HCT116 (cell line): Measurements from ENCODE around the gene CLASP2. TPM values are rescaled to one million over a fixed set of nuclear protein-coding genes. Genes with fewer than 3 reads are reported as not detected.

Experiments
- ATAC-seq: fragments of 200-7000 bp; cut with Tn5 transposase; 2 replicates; pipeline ENCODE4 v1.9.1; 2020; ENCODE audit warnings: mild to moderate bottlenecking, moderate library complexity
- BruUV-seq: library from RNA; stranded (reverse); fragments of 400-500 nt; replicated peaks from 2 replicates; lab custom pipeline; 2021; lab: Mats Ljungman, UMichigan
- CTCF ChIA-PET: fragments of 300-600 bp; sonication (Branson Sonifier 250); formaldehyde crosslinking; loops from one replicate; lab custom pipeline; 2021; ENCODE audit warnings: antibody characterized with exemption; lab: Charles Lee
- POLR2A ChIA-PET: fragments of 300-600, 350-600 bp; sonication (Branson Sonifier 250); formaldehyde crosslinking; loops from one replicate; lab custom pipeline; 2021; ENCODE audit warnings: antibody characterized with exemption; lab: Charles Lee
- RAD21 ChIA-PET, 2 experiments: fragments of 300-600 bp; sonication (Branson Sonifier 250); formaldehyde crosslinking; loops; one replicate each; lab custom pipeline; 2023; ENCODE audit warnings: low total read pairs in 2 of 2; ENCODE audit not compliant: uncharacterized antibody in 2 of 2, unreplicated experiment in 2 of 2, low non-redundant PET in 1 of 2; lab: Charles Lee
- DNase-seq: peaks from one replicate; pipeline ENCODE4 v3.0.0-alpha.2; 2010; ENCODE audit warnings: low read depth, low spot score
- H2AFZ ChIP-seq: fragments of 200-600 bp; shearing (Covaris generic), sonication (generic); 2 replicates; pipeline ENCODE4 v1.6.1; 2017; ENCODE audit warnings: low read depth, mixed run types, mixed read lengths, antibody characterized with exemption, low read length; ENCODE audit not compliant: poor library complexity, severe bottlenecking
- H3K27ac ChIP-seq: 2 replicates; pipeline ENCODE4 v1.5.1; 2012; ENCODE audit warnings: low read depth, low read length
- H3K27me3 ChIP-seq: fragments of 200-600 bp; sonication (generic); 2 replicates; pipeline ENCODE4 v1.6.1; 2016; ENCODE audit warnings: mixed run types, low read length, mixed read lengths; ENCODE audit not compliant: insufficient read depth
- H3K36me3 ChIP-seq, 2 experiments: fragments of 200-500 bp in 1 of 2; fragments of 200-600 bp in 1 of 2; sonication (Bioruptor generic) in 1 of 2; sonication (generic) in 1 of 2; 2 replicates each; pipeline versions ENCODE4 v1.5.1 to v1.6.1; 2014 to 2016; ENCODE audit warnings: low read length in 2 of 2, inconsistent platforms in 1 of 2, mixed read lengths in 1 of 2, mixed run types in 1 of 2; ENCODE audit not compliant: insufficient read depth in 2 of 2, control insufficient read depth in 1 of 2
- H3K4me1 ChIP-seq, 2 experiments: fragments of 200-600 bp in 1 of 2; sonication (generic) in 1 of 2; 2 replicates each; pipeline versions ENCODE4 v1.5.1 to v1.6.1; 2012 to 2017; ENCODE audit warnings: low read length in 2 of 2, inconsistent platforms in 1 of 2, mild to moderate bottlenecking in 1 of 2, mixed read lengths in 1 of 2, mixed run types in 1 of 2, moderate library complexity in 1 of 2; ENCODE audit not compliant: insufficient read depth in 2 of 2, control insufficient read depth in 1 of 2
- H3K4me2 ChIP-seq: fragments of 200-600 bp; sonication (generic); 2 replicates; pipeline ENCODE4 v1.6.1; 2017; ENCODE audit warnings: mixed run types, low read length, mixed read lengths
- H3K4me3 ChIP-seq, 2 experiments: fragments of 200-600 bp in 1 of 2; sonication (generic) in 1 of 2; replicated peaks in 1 of 2; 2 replicates each; pipeline ENCODE4 v1.5.1; 2011 to 2016; ENCODE audit warnings: low read length in 2 of 2, control low read depth in 1 of 2, low read depth in 1 of 2, mild to moderate bottlenecking in 1 of 2, mixed read lengths in 1 of 2, mixed run types in 1 of 2
- H3K79me2 ChIP-seq: fragments of 200-600 bp; sonication (generic); 2 replicates; pipeline ENCODE4 v1.6.1; 2017; ENCODE audit warnings: mild to moderate bottlenecking, mixed run types, low read length, moderate library complexity, mixed read lengths; ENCODE audit not compliant: insufficient read depth
- H3K9ac ChIP-seq: fragments of 200-600 bp; sonication (generic); 2 replicates; pipeline ENCODE4 v1.6.1; 2016; ENCODE audit warnings: low read length, mixed read lengths
- H3K9me2 ChIP-seq: fragments of 200-600 bp; sonication (generic), shearing (Covaris generic); 2 replicates; pipeline ENCODE4 v1.6.1; 2017; ENCODE audit warnings: mixed run types, mild to moderate bottlenecking, moderate library complexity; ENCODE audit not compliant: insufficient read depth
- H3K9me3 ChIP-seq, 2 experiments: fragments of 200-500 bp in 1 of 2; fragments of 200-600 bp in 1 of 2; sonication (Bioruptor generic) in 1 of 2; sonication (generic) in 1 of 2; 2 replicates each; pipeline ENCODE4 v1.6.1; 2014 to 2017; ENCODE audit warnings: low read length in 2 of 2, mixed read lengths in 2 of 2, inconsistent platforms in 1 of 2, low read depth in 1 of 2, mild to moderate bottlenecking in 1 of 2, mixed run types in 1 of 2, moderate library complexity in 1 of 2; ENCODE audit not compliant: control insufficient read depth in 1 of 2, insufficient read depth in 1 of 2
- H4K20me1 ChIP-seq: fragments of 200-600 bp; sonication (generic), shearing (Covaris generic); 2 replicates; pipeline ENCODE4 v1.6.1; 2017; ENCODE audit warnings: mixed run types, mild to moderate bottlenecking, moderate library complexity; ENCODE audit not compliant: insufficient read depth
- ATF3 ChIP-seq: IDR thresholded peaks from 2 replicates; pipeline ENCODE4 v1.6.1; 2012
- CBX3 ChIP-seq: IDR thresholded peaks from 2 replicates; pipeline ENCODE4 v1.6.1; 2012; ENCODE audit warnings: low read depth
- CEBPB ChIP-seq: IDR thresholded peaks from 2 replicates; pipeline ENCODE4 v1.6.1; 2012; ENCODE audit warnings: low read depth
- EGR1 ChIP-seq: IDR thresholded peaks from 2 replicates; pipeline ENCODE4 v1.6.1; 2012; ENCODE audit warnings: low read depth
- ELF1 ChIP-seq: IDR thresholded peaks from 2 replicates; pipeline ENCODE4 v1.6.1; 2012; ENCODE audit warnings: low read depth, borderline replicate concordance
- EZH2 ChIP-seq: fragments of 200-600 bp; sonication (generic); IDR thresholded peaks from 2 replicates; pipeline ENCODE4 v1.6.1; 2017; ENCODE audit warnings: antibody characterized with exemption, mixed run types
- MAX ChIP-seq: IDR thresholded peaks from 2 replicates; pipeline ENCODE4 v1.6.1; 2012
- POLR2A ChIP-seq: IDR thresholded peaks from 2 replicates; pipeline ENCODE4 v1.7.0; 2011; ENCODE audit warnings: borderline replicate concordance; ENCODE audit not compliant: insufficient read depth, insufficient read length; ENCODE audit errors: extremely low read depth
- RAD21 ChIP-seq: IDR thresholded peaks from 2 replicates; pipeline ENCODE4 v1.6.1; 2012; ENCODE audit warnings: low read depth, mild to moderate bottlenecking
- SIN3A ChIP-seq: IDR thresholded peaks from 2 replicates; pipeline ENCODE4 v1.6.1; 2012; ENCODE audit warnings: low read depth
- SP1 ChIP-seq: IDR thresholded peaks from 2 replicates; pipeline ENCODE4 v1.6.1; 2012; ENCODE audit warnings: low read depth
- TCF7L2 ChIP-seq: IDR thresholded peaks from 2 replicates; pipeline ENCODE4 v1.7.0; 2011; ENCODE audit warnings: borderline replicate concordance, inconsistent platforms; ENCODE audit not compliant: insufficient read depth, insufficient read length; ENCODE audit errors: extremely low read depth
- ZFX ChIP-seq: fragments of 450-650 bp; IDR thresholded peaks from 2 replicates; pipeline ENCODE4 v1.6.1; 2017
- intact Hi-C: fragments of 100-400 bp; cut with micrococcal nuclease; formaldehyde crosslinking; loops from 2 replicates; pipeline ENCODE4 v1.10.0; 2022
- total RNA-seq: library from RNA; stranded (reverse); gene quantifications from one replicate; pipeline ENCODE4 v1.2.1, GENCODE V29; 2021; ENCODE audit not compliant: unreplicated experiment
- TF ChIP-seq, protein P1 (sequence below): IDR thresholded peaks from 2 replicates; pipeline ENCODE4 v1.6.1; 2011; ENCODE audit warnings: mild to moderate bottlenecking, low read length, moderate library complexity; ENCODE audit not compliant: insufficient replicate concordance; ENCODE audit errors: extremely low read depth
- TF ChIP-seq, protein P2 (sequence below), 3 experiments: fragments of 200-600 bp in 1 of 3; sonication (generic) in 1 of 3; IDR thresholded peaks in 2 of 3; conservative IDR thresholded peaks in 1 of 3; 2 replicates each; pipeline ENCODE4 v1.5.1; 2012 to 2017; ENCODE audit warnings: low read depth in 2 of 3, low read length in 2 of 3, antibody characterized with exemption in 1 of 3, borderline replicate concordance in 1 of 3, control low read depth in 1 of 3, mild to moderate bottlenecking in 1 of 3, mixed read lengths in 1 of 3, mixed run types in 1 of 3, moderate library complexity in 1 of 3; ENCODE audit not compliant: insufficient read depth in 1 of 3

Gene CLASP2
- total RNA-seq, 1 experiment from 2014 or later: 36.3 TPM

- intact Hi-C loops: no loop called here
- Histone ChIP-seq H3K79me2 (no peaks in the 10 kb centered on the region), H3K4me2 (no peak overlapping the region), H3K9me2 (no peaks in the 10 kb centered on the region), H3K27me3 (no peaks in the 10 kb centered on the region), H3K9ac (no peak overlapping the region), H2AFZ (no peak overlapping the region), H3K27ac (no peak overlapping the region), H4K20me1 (no peaks in the 10 kb centered on the region), H3K4me1 (no peaks in the 10 kb centered on the region), H3K9me3 (no peaks in the 10 kb centered on the region)
- BruUV-seq: no TSS peak
- DNase-seq (no peak), ATAC-seq (no peak)
- RAD21 ChIA-PET: no interaction called here
- TF ChIP-seq TCF7L2: no peak
- no peak for TF ChIP-seq CEBPB
- TF ChIP-seq CBX3: no peak
- TF ChIP-seq ATF3: no peak
- TF ChIP-seq POLR2A: no peak
- TF ChIP-seq, protein P1, sequence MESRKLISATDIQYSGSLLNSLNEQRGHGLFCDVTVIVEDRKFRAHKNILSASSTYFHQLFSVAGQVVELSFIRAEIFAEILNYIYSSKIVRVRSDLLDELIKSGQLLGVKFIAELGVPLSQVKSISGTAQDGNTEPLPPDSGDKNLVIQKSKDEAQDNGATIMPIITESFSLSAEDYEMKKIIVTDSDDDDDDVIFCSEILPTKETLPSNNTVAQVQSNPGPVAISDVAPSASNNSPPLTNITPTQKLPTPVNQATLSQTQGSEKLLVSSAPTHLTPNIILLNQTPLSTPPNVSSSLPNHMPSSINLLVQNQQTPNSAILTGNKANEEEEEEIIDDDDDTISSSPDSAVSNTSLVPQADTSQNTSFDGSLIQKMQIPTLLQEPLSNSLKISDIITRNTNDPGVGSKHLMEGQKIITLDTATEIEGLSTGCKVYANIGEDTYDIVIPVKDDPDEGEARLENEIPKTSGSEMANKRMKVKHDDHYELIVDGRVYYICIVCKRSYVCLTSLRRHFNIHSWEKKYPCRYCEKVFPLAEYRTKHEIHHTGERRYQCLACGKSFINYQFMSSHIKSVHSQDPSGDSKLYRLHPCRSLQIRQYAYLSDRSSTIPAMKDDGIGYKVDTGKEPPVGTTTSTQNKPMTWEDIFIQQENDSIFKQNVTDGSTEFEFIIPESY: no peak
- TF ChIP-seq, all 23 proteins: peak for 0
- CTCF ChIA-PET: no interaction called here
- Histone ChIP-seq H3K36me3 (no peaks in the 10 kb centered on the region), H3K4me3 (no peak overlapping the region)
- POLR2A ChIA-PET: no interaction called here
Measured at GRCh38 chr3:33521736-33522135, 196.3 kb downstream of the CLASP2 start.

DNA sequence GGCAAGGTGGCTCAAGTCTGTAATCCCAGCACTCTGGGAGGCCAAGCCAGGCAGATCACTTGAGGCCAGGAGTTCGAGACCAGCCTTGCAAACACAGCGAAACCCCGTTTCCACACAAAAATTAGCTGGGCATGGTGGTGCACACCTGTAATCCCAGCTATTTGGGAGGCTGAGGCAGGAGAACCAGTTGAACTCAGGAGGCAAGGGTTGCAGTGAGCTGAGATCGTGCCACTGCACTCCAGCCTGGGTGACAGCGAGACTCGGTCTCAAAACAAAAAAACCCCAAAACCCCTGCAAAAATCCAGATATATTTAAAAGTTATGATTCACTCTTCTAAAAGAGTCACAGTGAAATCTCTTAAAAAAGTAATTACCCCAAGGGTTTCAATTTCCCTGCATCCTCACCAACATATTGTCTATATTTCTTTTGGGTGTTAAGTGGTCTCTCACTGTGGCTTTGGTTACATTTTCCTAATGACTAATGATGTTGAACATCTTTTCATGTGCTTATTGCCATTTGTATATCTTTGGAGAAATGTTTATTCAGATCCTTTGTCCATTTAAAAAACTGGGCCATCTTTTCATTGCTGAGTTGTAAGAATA, 204.7 kb downstream of the CLASP2 start:
- Histone ChIP-seq H4K20me1 (no peaks in the 10 kb centered on the region), H3K27ac (no peak overlapping the region), H2AFZ (no peak overlapping the region), H3K4me1 (no peaks in the 10 kb centered on the region), H3K27me3 (no peaks in the 10 kb centered on the region), H3K4me3 (no peak overlapping the region), H3K36me3 (no peaks in the 10 kb centered on the region), H3K79me2 (no peaks in the 10 kb centered on the region), H3K9me2 (no peaks in the 10 kb centered on the region), H3K9ac (no peak overlapping the region), H3K4me2 (no peak overlapping the region), H3K9me3 (no peaks in the 10 kb centered on the region)
- RAD21 ChIA-PET: no interaction called here
- DNase-seq: no peak
- CTCF ChIA-PET: no interaction called here
- ATAC-seq: no peak
- POLR2A ChIA-PET: no interaction called here
- intact Hi-C loops: no loop called here
- BruUV-seq: no TSS peak
- no peak for TF ChIP-seq ZFX
- TF ChIP-seq MAX: no peak
- no peak for TF ChIP-seq TCF7L2
- TF ChIP-seq SIN3A: no peak
- TF ChIP-seq POLR2A: no peak
- no peak for TF ChIP-seq SP1
- no peak for TF ChIP-seq EGR1
- TF ChIP-seq EZH2: no peak
- TF ChIP-seq, protein P2, sequence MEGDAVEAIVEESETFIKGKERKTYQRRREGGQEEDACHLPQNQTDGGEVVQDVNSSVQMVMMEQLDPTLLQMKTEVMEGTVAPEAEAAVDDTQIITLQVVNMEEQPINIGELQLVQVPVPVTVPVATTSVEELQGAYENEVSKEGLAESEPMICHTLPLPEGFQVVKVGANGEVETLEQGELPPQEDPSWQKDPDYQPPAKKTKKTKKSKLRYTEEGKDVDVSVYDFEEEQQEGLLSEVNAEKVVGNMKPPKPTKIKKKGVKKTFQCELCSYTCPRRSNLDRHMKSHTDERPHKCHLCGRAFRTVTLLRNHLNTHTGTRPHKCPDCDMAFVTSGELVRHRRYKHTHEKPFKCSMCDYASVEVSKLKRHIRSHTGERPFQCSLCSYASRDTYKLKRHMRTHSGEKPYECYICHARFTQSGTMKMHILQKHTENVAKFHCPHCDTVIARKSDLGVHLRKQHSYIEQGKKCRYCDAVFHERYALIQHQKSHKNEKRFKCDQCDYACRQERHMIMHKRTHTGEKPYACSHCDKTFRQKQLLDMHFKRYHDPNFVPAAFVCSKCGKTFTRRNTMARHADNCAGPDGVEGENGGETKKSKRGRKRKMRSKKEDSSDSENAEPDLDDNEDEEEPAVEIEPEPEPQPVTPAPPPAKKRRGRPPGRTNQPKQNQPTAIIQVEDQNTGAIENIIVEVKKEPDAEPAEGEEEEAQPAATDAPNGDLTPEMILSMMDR (IDR thresholded peaks at IDR 0.05 in 2 of 3, conservative IDR thresholded peaks at IDR 0.05 in 1 of 3; ENCODE audit: borderline replicate concordance in 1 of 3, insufficient read depth in 1 of 3, low read depth in 2 of 3, low read length in 2 of 3): no peak
- no peak for TF ChIP-seq ELF1
- TF ChIP-seq RAD21: no peak
